IPS DF 4.7 (cell line): Measurements from ENCODE around the gene ZNF598.
"Not testable (repeated sequence)": the region's sequence is repeated elsewhere in the genome, so short reads cannot be mapped to it uniquely, and the experiment has no call there.

ENCODE experiments used
- DNase-seq: peaks from one replicate; pipeline ENCODE4 v3.0.0-alpha.2; 2013; ENCODE audit warnings: low spot score; ENCODE audit errors: extremely low read depth

Gene ZNF598

DNA sequence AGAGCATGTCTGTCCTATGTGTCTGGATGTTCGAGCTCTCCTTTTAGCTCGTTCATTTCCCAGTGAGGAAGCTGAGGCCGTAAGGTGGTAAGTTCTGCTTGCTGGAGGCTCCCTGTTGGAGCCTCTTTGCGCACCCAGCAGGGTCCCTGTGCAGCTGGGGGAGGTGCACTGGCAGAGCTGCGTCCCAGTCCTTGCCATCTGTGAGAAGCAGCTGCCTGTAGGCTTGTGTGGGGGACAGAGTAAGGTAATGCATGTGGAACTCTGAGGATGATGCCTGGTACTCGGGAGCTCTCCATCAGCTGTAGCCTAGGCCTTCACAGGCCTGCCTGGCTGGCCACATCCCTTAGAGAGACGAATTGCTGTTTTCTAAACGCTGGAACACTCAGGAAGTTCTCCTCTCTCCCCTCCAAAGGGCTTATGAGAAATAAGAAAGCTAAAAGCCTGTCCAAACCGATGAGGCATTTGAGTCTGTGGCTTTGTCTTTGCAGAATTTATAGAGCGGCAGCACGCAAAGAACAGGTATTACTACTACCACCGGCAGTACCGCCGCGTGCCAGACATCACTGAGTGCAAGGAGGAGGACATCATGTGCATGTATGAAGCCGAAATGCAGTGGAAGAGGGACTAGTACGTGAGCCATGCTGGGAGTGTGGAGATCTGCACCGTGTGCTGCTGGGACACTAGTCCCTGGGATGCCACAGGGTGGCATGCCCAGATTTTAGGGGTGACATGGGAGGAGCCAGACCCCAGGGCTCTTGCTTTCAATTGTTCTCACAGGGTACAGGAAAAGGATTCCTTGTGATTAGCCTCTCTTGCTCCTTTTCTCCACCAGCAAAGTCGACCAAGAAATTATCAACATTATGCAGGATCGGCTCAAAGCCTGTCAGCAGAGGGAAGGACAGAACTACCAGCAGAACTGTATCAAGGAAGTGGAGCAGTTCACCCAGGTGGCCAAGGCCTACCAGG, 48.7 kb downstream of the ZNF598 start:
- DNase-seq: no peak

DNA sequence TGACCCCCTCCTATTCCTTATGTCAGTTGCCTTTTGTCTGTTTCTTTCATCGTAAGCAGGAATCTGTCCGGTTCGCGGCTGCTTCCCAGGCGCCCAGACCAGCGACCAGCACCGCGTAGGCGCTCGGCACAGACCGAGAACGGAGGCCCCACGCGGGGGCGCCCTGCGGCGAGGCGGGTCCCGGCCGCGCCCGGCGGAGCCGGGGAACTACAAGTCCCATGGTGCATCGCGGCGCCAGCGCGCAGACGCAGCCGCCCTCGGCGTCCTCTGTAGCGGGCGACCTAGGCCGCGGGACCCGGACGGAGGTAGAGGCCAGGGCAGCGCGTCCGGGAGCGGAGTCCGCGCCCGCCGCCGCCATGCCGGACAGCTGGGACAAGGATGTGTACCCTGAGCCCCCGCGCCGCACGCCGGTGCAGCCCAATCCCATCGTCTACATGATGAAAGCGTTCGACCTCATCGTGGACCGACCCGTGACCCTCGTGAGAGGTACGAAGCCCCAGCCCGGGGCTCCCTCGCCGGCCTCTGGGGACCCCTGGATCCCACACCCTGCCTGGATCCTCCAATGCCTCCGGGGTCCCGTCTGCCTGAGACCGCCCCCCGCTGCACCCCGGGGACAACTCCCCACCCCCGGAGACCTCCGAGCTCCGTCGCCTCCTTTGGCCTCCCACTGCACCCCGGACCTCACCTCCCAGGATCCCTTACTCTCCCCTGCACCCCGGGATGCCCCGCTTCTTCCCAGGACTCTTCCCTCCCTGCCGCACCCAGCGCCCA, 50.2 kb downstream of the ZNF598 start, which contains the start of gene NDUFB10:
Gene NDUFB10 (plus strand): TSS at position 270 of the 771 bp plus-strand sequence. CDS start 87 bp downstream, at position 357.
- DNase-seq: no peak

DNA sequence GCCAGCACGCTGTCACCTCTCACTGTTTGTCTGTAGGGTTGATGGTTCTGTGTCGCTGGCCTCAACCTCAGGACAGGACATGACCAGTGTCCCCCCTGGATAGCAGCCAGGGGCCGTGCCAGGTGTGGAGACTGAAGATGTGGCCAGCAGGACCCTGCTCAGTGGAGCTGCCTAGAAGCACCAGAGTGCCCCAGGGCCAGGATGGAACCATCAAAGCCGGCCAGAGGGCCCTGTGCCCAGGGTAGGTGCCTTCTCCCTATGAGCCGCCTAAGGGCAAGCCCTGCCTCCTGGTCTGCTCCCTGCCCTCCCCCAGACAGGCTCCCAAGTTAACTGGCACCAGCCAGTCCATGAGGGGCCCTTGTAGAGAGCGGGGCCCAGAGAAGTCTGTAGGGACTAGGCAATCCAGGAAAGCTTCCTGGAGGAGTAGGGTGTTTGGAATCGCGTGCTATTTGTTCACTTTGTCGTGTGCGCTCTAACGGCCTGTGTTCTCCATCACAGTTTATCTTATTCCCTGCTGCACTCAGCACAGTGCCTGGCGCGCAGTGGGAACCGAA, 50.8 kb downstream of the ZNF598 start:
- no peak for DNase-seq

DNA sequence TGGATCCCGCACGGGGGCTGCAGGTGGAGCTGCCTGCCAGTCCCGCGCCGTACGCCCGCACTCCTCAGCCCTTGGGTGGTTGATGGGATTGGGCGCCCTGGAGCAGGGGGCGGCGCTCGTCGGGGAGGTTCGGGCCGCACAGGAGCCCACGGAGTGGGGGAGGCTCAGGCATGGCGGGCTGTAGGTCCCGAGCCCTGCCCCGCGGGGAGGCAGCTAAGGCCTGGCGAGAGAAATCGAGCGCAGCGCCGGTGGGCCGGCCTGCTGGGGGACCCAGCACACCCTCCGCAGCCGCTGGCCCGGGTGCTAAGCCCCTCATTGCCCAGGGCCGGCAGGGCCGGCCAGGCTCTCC, 51.5 kb downstream of the ZNF598 start:
- not testable (repeated sequence) for DNase-seq

DNA sequence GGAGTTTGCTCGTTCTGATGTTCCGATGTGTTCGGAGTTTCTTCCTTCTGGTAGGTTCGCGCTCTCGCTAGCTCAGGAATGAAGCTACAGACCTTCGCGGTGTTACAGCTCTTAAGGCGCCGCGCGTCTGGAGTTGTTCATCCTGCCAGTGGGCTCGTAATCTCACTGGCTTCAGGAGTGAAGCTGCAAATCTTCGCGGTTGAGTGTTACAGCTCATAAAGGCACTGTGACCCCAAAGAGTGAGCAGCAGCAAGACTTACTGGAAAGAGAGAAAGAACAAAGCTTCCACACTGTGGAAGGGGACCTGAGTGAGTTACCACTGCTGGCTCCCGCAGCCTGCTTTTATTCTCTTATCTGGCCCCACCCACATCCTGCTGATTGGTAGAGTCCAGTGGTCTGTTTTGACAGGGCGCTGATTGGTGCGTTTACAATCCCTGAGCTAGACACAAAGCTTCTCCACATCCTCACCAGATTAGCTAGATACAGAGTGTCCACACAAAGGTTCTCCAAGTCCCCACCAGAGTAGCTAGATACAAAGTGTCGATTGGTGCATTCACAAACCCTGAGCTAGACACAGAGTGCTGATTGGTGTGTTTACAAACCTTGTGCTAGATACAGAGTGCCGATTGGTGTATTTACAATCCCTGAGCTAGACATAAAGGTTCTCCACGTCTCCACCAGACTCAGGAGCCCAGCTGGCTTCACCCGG, 52.0 kb downstream of the ZNF598 start:
- not testable (repeated sequence) for DNase-seq

DNA sequence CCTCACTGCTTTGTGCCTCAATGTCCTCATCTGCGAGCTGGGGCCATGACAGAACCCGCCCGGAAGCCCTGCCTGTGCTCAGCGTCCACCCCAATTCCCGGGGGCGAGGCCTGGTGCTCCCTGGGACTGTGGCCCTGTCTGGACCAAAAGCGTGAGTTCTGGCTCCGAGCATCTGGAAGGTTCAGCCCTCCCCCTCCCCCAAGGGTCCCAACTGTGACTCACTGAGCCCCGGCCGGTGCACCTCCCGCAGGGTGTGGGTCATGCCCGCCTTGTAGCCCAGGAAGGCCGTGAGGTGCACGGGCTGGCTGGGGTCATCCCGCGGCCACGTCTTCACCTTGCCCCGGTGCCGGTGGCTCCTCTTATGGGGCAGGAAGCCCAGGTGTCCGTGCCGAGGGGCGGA, 55.9 kb downstream of the ZNF598 start:
- no peak for DNase-seq

DNA sequence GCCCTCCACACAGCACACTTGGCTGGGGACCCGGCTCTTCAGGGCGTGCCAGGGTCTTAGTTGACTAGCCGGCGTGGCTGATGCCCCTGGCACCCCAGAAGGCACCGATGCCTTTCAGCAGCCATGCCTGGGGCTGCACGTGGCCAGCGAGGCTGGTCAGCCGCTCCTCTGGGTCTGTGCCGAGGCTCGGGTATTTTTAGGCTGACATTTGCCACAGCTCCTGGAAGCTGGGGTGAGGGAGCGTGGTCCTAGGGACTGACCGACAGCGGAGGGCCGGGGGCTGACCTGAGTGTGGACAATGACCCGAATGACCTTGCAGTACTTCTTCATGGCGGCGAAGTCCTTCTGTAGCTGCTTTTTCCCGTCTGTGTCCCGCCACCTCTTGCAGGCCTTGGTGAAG, 59.1 kb downstream of the ZNF598 start:
- DNase-seq: no peak

DNA sequence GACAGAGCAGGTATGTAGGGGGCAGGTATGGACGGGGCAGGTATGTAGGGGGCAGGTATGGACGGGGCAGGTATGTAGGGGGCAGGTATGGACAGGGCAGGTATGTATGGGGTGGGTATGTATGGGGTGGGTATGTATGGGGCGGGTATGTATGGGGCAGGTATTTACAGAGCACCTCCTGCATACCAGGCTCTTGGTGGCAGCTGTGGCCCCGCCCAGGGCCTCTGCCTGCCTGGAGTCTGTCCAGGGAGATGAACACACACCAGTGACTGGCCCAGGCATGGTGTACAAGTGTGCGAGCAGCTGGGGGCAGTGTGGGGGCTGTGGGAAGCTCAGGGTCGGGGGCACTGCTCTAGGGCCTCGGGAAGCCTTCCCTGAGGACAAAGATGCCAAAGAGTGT, 59.6 kb downstream of the ZNF598 start:
- no peak for DNase-seq

DNA sequence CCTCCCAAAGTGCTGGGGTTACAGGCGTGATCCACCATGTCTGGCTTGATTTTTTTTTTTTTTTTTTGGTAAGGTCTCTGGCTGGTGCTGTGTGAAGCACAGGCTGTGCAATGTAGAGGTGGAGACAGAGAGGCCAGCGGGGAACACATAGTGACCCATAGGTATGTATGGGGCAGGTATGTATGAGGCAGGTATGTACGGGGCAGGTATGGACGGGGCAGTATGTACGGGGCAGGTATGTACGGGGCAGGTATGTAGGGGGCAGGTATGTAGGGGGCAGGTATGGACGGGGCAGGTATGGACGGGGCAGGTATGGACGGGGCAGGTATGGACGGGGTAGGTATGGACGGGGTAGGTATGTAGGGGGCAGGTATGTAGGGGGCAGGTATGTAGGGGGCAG, 60.1 kb downstream of the ZNF598 start:
- DNase-seq: no peak
